ENCODE data around the gene APCDD1L. TPM values are rescaled to one million over a fixed set of nuclear protein-coding genes. Genes with fewer than 3 reads are reported as not detected.

Gene APCDD1L
- total RNA-seq, 1 experiment from 2014 or later: not detected

DNA sequence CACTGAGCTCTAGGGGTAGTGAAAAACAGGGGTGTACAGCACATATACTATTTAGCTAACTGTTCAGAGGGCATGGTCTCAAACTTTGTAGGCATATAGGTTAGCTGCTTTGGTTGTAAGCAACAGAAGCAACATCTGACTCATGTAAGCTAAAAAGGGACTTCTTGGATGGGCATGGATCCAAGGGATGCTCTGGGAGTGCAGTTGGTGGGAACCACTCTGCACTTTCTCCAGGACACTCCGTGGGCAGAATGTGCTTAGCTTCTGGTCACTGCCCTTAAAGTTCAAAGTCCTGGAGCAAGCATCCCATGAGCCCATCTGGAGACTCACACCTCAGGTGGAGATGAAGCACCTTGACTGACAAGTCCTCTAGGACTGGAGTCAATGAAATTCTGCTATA lies 11.5 kb downstream of the APCDD1L start:
- no peak for DNase-seq
- H3K36me3 ChIP-seq (ENCODE audit: insufficient read depth, low read length): no peaks in the 10 kb centered on the region
- peaks cover 4% of the 10 kb centered on the region; the same call in 1 of the 2 replicates for H4K20me1 ChIP-seq (ENCODE audit: insufficient read depth, low read depth, low read length)
- H3K27me3 ChIP-seq (ENCODE audit: low read length): peaks cover 6% of the 10 kb centered on the region; the same call in 1 of the 2 replicates
- no peak overlapping the region for H3K9ac ChIP-seq (ENCODE audit: low read length)
- no peaks in the 10 kb centered on the region; the same call in 1 of the 2 replicates for H3K9me3 ChIP-seq (ENCODE audit: low read length)
- no peaks in the 10 kb centered on the region for H3K9me2 ChIP-seq (replicated peaks; ENCODE audit: insufficient read depth, low read length)
- no peak overlapping the region for H3K27ac ChIP-seq (ENCODE audit: low read length)
- H3K79me2 ChIP-seq (ENCODE audit: low read length): no peaks in the 10 kb centered on the region
- H3K4me3 ChIP-seq (ENCODE audit: low read length): no peak overlapping the region
- peaks cover 12% of the 10 kb centered on the region for H3K4me1 ChIP-seq (ENCODE audit: low read length)
- no peak overlapping the region for H2AFZ ChIP-seq (ENCODE audit: low read length)
- H3K4me2 ChIP-seq (ENCODE audit: low read depth, low read length, poor library complexity, severe bottlenecking): no peak overlapping the region

DNA sequence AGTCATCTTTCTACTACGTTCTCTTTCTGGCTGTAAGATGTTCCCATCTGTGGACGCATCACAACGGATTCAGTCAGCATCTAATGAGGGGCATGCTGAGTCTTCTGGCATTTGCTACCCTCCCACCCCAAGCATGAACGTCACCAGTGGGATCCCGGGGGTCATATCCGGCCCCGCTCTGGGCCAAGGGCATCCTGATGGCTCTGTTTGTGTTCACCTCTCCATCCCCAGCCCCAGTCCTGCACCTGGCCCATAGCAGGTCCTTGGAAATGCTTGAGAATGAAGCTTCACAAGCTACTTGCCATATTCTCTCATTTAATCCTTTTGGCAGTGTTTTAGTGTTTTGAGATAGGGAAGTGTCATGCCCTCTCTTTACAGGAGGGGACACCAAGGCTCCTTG lies 14.9 kb downstream of the APCDD1L start:
- no peak overlapping the region for H3K27ac ChIP-seq (ENCODE audit: low read length)
- H3K4me2 ChIP-seq (ENCODE audit: low read depth, low read length, poor library complexity, severe bottlenecking): no peak overlapping the region
- H3K4me3 ChIP-seq (ENCODE audit: low read length): no peak overlapping the region
- no peak overlapping the region for H2AFZ ChIP-seq (ENCODE audit: low read length)
- peaks cover 4% of the 10 kb centered on the region; the same call in 1 of the 2 replicates for H4K20me1 ChIP-seq (ENCODE audit: insufficient read depth, low read depth, low read length)
- no peaks in the 10 kb centered on the region for H3K27me3 ChIP-seq (ENCODE audit: low read length)
- DNase-seq: no peak
- H3K9me2 ChIP-seq (replicated peaks; ENCODE audit: insufficient read depth, low read length): no peaks in the 10 kb centered on the region
- no peak overlapping the region for H3K9ac ChIP-seq (ENCODE audit: low read length)
- no peaks in the 10 kb centered on the region for H3K79me2 ChIP-seq (ENCODE audit: low read length)
- no peaks in the 10 kb centered on the region for H3K36me3 ChIP-seq (ENCODE audit: insufficient read depth, low read length)
- H3K9me3 ChIP-seq (ENCODE audit: low read length): no peaks in the 10 kb centered on the region
- peaks cover 8% of the 10 kb centered on the region for H3K4me1 ChIP-seq (ENCODE audit: low read length)

DNA sequence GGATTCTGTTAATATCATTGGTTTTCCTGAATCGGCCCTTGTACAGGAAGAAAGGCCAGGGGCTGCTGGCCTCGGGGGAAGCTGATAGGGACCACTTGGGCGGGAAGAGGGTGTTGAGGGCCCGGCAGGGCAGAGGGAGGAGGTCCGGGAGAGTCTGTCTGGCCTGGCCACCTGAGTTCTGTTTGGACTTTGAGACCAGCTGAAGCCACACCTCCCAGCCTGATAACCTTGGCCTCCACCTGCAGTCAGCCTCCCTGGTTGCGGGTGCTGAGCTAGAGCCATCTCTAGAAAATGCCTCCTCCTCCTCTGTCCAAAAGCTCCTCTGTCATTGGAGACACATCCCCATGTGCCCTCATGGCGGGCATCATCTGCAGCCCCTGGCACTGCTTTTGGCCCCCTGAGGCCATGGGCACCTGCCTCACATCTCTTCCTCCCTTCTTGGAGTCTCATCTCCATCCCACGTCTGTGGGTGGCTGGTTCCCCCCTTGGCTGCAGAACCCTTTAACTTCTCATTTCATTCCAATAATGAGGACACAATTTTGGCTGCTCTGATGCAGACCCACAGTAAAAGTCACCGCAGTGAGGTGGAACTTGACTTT lies 16.6 kb downstream of the APCDD1L start:
- Histone ChIP-seq H3K4me1 (ENCODE audit: low read length) (peaks cover 10% of the 10 kb centered on the region), H3K79me2 (ENCODE audit: low read length) (no peaks in the 10 kb centered on the region)

DNA sequence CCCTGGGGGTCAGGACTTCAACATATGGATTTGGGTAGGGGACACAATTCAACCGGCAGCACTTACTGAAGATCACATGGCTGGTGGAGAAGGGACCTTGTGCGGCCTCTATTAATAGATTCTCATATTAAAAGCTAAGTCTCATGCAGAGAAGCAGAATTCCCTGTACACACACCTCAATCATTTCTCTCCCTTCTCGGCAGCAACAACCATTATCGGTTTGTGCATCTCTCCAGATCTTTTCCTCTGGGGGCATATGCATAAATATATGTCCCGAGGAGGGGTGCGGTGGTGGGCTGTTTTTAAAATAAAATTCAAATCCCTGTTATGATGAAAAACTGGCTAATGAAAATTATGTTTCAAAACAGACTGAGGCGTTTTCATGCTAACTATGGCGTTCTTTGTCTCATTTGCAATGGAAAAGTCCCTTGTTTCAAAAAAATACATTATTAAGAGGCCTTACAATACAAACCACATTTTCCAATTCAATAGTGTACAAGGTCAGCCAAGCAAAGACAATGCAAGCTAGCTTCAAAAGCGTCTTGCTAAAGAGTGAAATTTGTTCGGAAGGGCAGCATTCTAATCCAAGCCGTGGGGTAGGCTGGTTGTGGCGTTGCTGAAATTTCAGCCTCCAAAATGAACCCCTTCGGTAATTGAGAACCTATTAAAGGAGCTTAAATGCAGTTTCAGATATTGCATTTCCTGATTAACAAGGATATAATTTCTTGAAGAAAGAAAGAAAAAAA lies 17.3 kb downstream of the APCDD1L start:
- Histone ChIP-seq H2AFZ (ENCODE audit: low read length) (no peak overlapping the region), H3K79me2 (ENCODE audit: low read length) (no peaks in the 10 kb centered on the region)

More for the DNA sequence above, 16.6 kb downstream of the APCDD1L start:
- Histone ChIP-seq H4K20me1 (ENCODE audit: insufficient read depth, low read depth, low read length) (peaks cover 4% of the 10 kb centered on the region; the same call in 1 of the 2 replicates), H3K9me2 (replicated peaks; ENCODE audit: insufficient read depth, low read length) (no peaks in the 10 kb centered on the region), H3K27me3 (ENCODE audit: low read length) (no peaks in the 10 kb centered on the region), H3K9ac (ENCODE audit: low read length) (no peak overlapping the region), H3K36me3 (ENCODE audit: insufficient read depth, low read length) (no peaks in the 10 kb centered on the region), H2AFZ (ENCODE audit: low read length) (no peak overlapping the region), H3K4me2 (ENCODE audit: low read depth, low read length, poor library complexity, severe bottlenecking) (no peak overlapping the region), H3K27ac (ENCODE audit: low read length) (no peak overlapping the region), H3K4me3 (ENCODE audit: low read length) (no peak overlapping the region), H3K9me3 (ENCODE audit: low read length) (no peaks in the 10 kb centered on the region)
- DNase-seq: no peak

DNA sequence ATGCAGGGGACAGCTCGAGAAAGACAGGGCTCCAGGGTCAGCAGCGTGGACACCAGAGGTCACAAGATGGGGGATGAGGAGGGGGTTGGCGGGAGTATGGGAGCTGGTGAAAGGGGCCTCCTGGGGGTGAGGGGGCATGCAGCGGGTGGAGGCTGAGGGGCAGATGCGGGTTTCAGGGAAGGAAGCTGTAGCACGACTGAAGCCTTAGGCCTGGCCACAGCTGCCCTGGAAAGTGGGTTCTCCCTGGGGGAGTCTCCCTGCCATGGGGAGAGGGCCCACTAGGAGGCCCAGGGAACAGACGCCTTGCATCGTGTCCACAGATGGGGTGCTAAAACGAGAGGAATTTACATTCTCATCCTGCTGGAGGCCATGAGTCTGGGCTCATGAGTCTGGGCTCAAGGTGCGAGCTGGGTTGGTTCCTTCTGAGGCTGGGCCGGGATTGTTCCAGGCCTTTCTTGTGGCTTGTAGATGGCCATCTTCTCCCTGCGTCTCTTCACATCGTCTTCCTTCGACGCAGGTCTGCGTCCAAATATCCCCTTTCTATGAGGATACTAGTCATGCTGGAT lies 18.0 kb downstream of the APCDD1L start:
- no peak overlapping the region for H3K9ac ChIP-seq (ENCODE audit: low read length)
- H3K4me1 ChIP-seq (ENCODE audit: low read length): peaks cover 16% of the 10 kb centered on the region
- H3K9me3 ChIP-seq (ENCODE audit: low read length): no peaks in the 10 kb centered on the region
- H4K20me1 ChIP-seq (ENCODE audit: insufficient read depth, low read depth, low read length): peaks cover 4% of the 10 kb centered on the region; the same call in 1 of the 2 replicates
- no peaks in the 10 kb centered on the region for H3K9me2 ChIP-seq (replicated peaks; ENCODE audit: insufficient read depth, low read length)
- no peaks in the 10 kb centered on the region for H3K27me3 ChIP-seq (ENCODE audit: low read length)
- H3K4me2 ChIP-seq (ENCODE audit: low read depth, low read length, poor library complexity, severe bottlenecking): no peak overlapping the region
- DNase-seq: no peak
- no peak overlapping the region for H3K4me3 ChIP-seq (ENCODE audit: low read length)
- H2AFZ ChIP-seq (ENCODE audit: low read length): no peak overlapping the region
- H3K36me3 ChIP-seq (ENCODE audit: insufficient read depth, low read length): no peaks in the 10 kb centered on the region
- no peaks in the 10 kb centered on the region for H3K79me2 ChIP-seq (ENCODE audit: low read length)
- H3K27ac ChIP-seq (ENCODE audit: low read length): no peak overlapping the region

More for the DNA sequence above, 17.3 kb downstream of the APCDD1L start:
- Histone ChIP-seq H3K36me3 (ENCODE audit: insufficient read depth, low read length) (no peaks in the 10 kb centered on the region), H3K4me3 (ENCODE audit: low read length) (no peak overlapping the region), H3K9me2 (replicated peaks; ENCODE audit: insufficient read depth, low read length) (no peaks in the 10 kb centered on the region), H4K20me1 (ENCODE audit: insufficient read depth, low read depth, low read length) (peaks cover 4% of the 10 kb centered on the region; the same call in 1 of the 2 replicates), H3K9me3 (ENCODE audit: low read length) (no peaks in the 10 kb centered on the region), H3K27ac (ENCODE audit: low read length) (no peak overlapping the region), H3K4me1 (ENCODE audit: low read length) (peaks cover 14% of the 10 kb centered on the region), H3K4me2 (ENCODE audit: low read depth, low read length, poor library complexity, severe bottlenecking) (no peak overlapping the region), H3K27me3 (ENCODE audit: low read length) (no peaks in the 10 kb centered on the region), H3K9ac (ENCODE audit: low read length) (no peak overlapping the region)
- DNase-seq: no peak

DNA sequence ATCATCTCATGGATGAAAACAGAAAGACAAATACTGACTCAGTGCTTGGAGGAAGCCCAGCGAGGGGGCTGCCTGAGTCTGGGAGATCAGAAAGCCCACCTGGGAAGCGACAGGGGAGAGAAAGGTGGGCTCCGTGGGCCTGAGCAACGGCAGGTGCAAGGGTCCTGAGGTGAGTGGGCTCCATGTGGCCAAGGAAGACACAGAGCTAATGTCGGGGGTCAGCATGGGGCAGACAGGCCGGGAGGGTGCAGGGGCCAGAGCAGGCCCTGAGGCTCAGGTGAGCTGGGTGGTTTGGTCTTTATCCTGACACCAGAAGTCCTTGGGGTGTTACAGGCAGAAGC lies 18.8 kb downstream of the APCDD1L start:
- Histone ChIP-seq H3K27ac (ENCODE audit: low read length) (no peak overlapping the region), H3K9me3 (ENCODE audit: low read length) (no peaks in the 10 kb centered on the region), H3K27me3 (ENCODE audit: low read length) (no peaks in the 10 kb centered on the region), H3K79me2 (ENCODE audit: low read length) (no peaks in the 10 kb centered on the region), H3K36me3 (ENCODE audit: insufficient read depth, low read length) (no peaks in the 10 kb centered on the region), H3K9ac (ENCODE audit: low read length) (no peak overlapping the region), H4K20me1 (ENCODE audit: insufficient read depth, low read depth, low read length) (peaks cover 4% of the 10 kb centered on the region; the same call in 1 of the 2 replicates), H3K4me3 (ENCODE audit: low read length) (no peak overlapping the region), H2AFZ (ENCODE audit: low read length) (no peak overlapping the region), H3K4me2 (ENCODE audit: low read depth, low read length, poor library complexity, severe bottlenecking) (no peak overlapping the region), H3K9me2 (replicated peaks; ENCODE audit: insufficient read depth, low read length) (no peaks in the 10 kb centered on the region), H3K4me1 (ENCODE audit: low read length) (peaks cover 24% of the 10 kb centered on the region)
- DNase-seq: no peak

DNA sequence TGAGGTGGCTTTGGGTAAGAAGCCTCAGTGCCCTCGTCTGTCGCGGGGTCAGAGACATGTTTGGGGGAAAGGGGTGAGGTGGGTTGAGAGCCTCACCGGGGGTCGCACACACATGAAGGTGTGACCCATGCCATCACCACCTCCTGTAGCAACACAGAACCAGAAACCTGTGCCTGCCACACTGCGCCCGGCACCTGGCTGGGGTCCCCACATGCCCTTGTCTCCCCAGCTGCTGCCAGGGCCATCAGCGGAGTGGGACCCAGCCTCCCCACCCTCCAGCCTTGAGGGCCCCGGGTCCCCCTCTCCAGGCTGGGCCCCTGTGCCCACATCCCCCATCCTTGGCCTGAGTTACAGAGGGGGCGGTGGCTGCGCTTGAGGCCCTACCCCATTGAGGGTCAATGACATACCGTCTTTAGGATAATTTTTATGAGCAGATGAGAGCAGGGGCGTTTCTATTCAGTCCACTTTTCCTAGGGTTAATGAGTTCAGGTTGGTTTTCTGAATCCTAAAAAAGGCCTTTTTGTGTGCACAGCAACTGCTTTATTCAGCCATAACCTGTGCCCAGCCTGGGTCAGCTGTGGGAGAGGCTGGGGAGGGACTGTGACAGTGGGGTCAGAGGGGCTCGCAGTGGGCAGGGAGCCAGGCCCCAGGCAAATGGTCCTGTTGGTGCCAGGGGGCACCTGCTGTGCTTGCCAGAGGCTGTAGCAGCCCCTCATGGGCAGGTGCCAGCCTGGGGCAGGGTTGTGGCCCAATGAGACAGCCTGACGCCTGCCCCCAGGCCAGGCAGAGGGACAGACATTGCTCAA lies 19.4 kb downstream of the APCDD1L start:
- DNase-seq: no peak
- no peak overlapping the region for H3K4me2 ChIP-seq (ENCODE audit: low read depth, low read length, poor library complexity, severe bottlenecking)
- H3K9ac ChIP-seq (ENCODE audit: low read length): no peak overlapping the region
- no peak overlapping the region for H3K4me3 ChIP-seq (ENCODE audit: low read length)
- no peaks in the 10 kb centered on the region for H3K9me2 ChIP-seq (replicated peaks; ENCODE audit: insufficient read depth, low read length)
- no peak overlapping the region for H3K27ac ChIP-seq (ENCODE audit: low read length)
- H3K9me3 ChIP-seq (ENCODE audit: low read length): no peaks in the 10 kb centered on the region
- peaks cover 29% of the 10 kb centered on the region for H3K4me1 ChIP-seq (ENCODE audit: low read length)
- peaks cover 3% of the 10 kb centered on the region; the same call in 1 of the 2 replicates for H4K20me1 ChIP-seq (ENCODE audit: insufficient read depth, low read depth, low read length)
- no peaks in the 10 kb centered on the region for H3K27me3 ChIP-seq (ENCODE audit: low read length)
- no peaks in the 10 kb centered on the region for H3K36me3 ChIP-seq (ENCODE audit: insufficient read depth, low read length)
- no peak overlapping the region for H2AFZ ChIP-seq (ENCODE audit: low read length)
- H3K79me2 ChIP-seq (ENCODE audit: low read length): no peaks in the 10 kb centered on the region

Measured in Karpas-422 (cell line).